Liver (tissue), 9 donors: ENCODE data around the gene EPS8. TPM values are rescaled to one million over a fixed set of nuclear protein-coding genes. Genes with fewer than 3 reads are reported as not detected.

Source experiments
- DNase-seq: peaks from one replicate; pipeline ENCODE4 v3.0.0-alpha.2; 2017; ENCODE audit warnings: low spot score
- H3K27ac ChIP-seq, 2 donors: one replicate each; pipeline ENCODE4 v1.7.0; 2013; ENCODE audit warnings: inconsistent platforms in 2 of 2, low read length in 2 of 2, control low read depth in 1 of 2, low read depth in 1 of 2, mild to moderate bottlenecking in 1 of 2
- H3K27me3 ChIP-seq, 4 donors: one replicate each; pipeline versions ENCODE4 v1.6.1 to v1.7.0; 2013; ENCODE audit warnings: low read length in 3 of 4, inconsistent platforms in 1 of 4, mild to moderate bottlenecking in 1 of 4, moderate library complexity in 1 of 4; ENCODE audit not compliant: control insufficient read depth in 4 of 4, insufficient read depth in 4 of 4
- H3K36me3 ChIP-seq, 4 donors: one replicate each; pipeline versions ENCODE4 v1.6.1 to v1.7.0; 2013; ENCODE audit warnings: low read length in 3 of 4, mild to moderate bottlenecking in 3 of 4, low read depth in 1 of 4, moderate library complexity in 1 of 4; ENCODE audit not compliant: control insufficient read depth in 4 of 4, insufficient read depth in 3 of 4
- H3K4me1 ChIP-seq, 4 donors: one replicate each; pipeline versions ENCODE4 v1.6.1 to v1.7.0; 2013; ENCODE audit warnings: low read length in 3 of 4, mild to moderate bottlenecking in 3 of 4, moderate library complexity in 1 of 4; ENCODE audit not compliant: control insufficient read depth in 4 of 4, insufficient read depth in 4 of 4
- H3K4me3 ChIP-seq, 3 donors: one replicate each; pipeline versions ENCODE4 v1.6.1 to v1.7.0; 2013; ENCODE audit warnings: low read length in 3 of 3, control low read depth in 1 of 3, low read depth in 1 of 3, mild to moderate bottlenecking in 1 of 3
- H3K9ac ChIP-seq, 2 donors: one replicate each; pipeline ENCODE4 v1.7.0; 2013; ENCODE audit warnings: low read length in 2 of 2, mild to moderate bottlenecking in 2 of 2, moderate library complexity in 2 of 2, control low read depth in 1 of 2, low read depth in 1 of 2
- H3K9me3 ChIP-seq, 4 donors: one replicate each; pipeline versions ENCODE4 v1.6.1 to v1.7.0; 2013; ENCODE audit warnings: low read length in 3 of 4; ENCODE audit not compliant: control insufficient read depth in 4 of 4
- ATF3 ChIP-seq: IDR thresholded peaks from 2 replicates; pipeline ENCODE4 v1.6.1; 2016; ENCODE audit warnings: antibody characterized with exemption
- EGR1 ChIP-seq, 2 donors: IDR thresholded peaks; 2 replicates each; pipeline ENCODE4 v1.6.1; 2016 to 2018; ENCODE audit warnings: antibody characterized with exemption in 2 of 2, low read depth in 2 of 2
- FOXA1 ChIP-seq: IDR thresholded peaks from 2 replicates; pipeline ENCODE4 v1.6.1; 2016; ENCODE audit warnings: antibody characterized with exemption
- FOXA2 ChIP-seq: IDR thresholded peaks from 2 replicates; pipeline ENCODE4 v1.6.1; 2016; ENCODE audit warnings: antibody characterized with exemption
- GABPA ChIP-seq, 2 donors: IDR thresholded peaks in 1 of 2; conservative IDR thresholded peaks in 1 of 2; 2 replicates each; pipeline ENCODE4 v1.6.1; 2016; ENCODE audit warnings: antibody characterized with exemption in 2 of 2, mild to moderate bottlenecking in 1 of 2, moderate library complexity in 1 of 2
- HNF4A ChIP-seq, 2 donors: conservative IDR thresholded peaks; 2 replicates each; pipeline ENCODE4 v1.6.1; 2016; ENCODE audit warnings: antibody characterized with exemption in 2 of 2, mild to moderate bottlenecking in 2 of 2
- HNF4G ChIP-seq: IDR thresholded peaks from 2 replicates; pipeline ENCODE4 v1.6.1; 2016; ENCODE audit warnings: antibody characterized with exemption
- JUND ChIP-seq, 2 donors: IDR thresholded peaks; 2 replicates each; pipeline ENCODE4 v1.6.1; 2016; ENCODE audit warnings: antibody characterized with exemption in 2 of 2
- NR2F2 ChIP-seq: IDR thresholded peaks from 2 replicates; pipeline ENCODE4 v1.6.1; 2016; ENCODE audit warnings: antibody characterized with exemption
- RAD21 ChIP-seq, 2 donors: IDR thresholded peaks; 2 replicates each; pipeline ENCODE4 v1.6.1; 2016; ENCODE audit warnings: antibody characterized with exemption in 2 of 2, mild to moderate bottlenecking in 2 of 2
- REST ChIP-seq: IDR thresholded peaks from 2 replicates; pipeline ENCODE4 v1.6.1; 2016; ENCODE audit warnings: antibody characterized with exemption, mild to moderate bottlenecking
- SP1 ChIP-seq: IDR thresholded peaks from 2 replicates; pipeline ENCODE4 v1.6.1; 2018; ENCODE audit warnings: antibody characterized with exemption, mild to moderate bottlenecking
- TAF1 ChIP-seq: conservative IDR thresholded peaks from 2 replicates; pipeline ENCODE4 v1.6.1; 2016; ENCODE audit warnings: antibody characterized with exemption, mild to moderate bottlenecking
- YY1 ChIP-seq: IDR thresholded peaks from 2 replicates; pipeline ENCODE4 v1.6.1; 2016; ENCODE audit warnings: antibody characterized with exemption, mild to moderate bottlenecking
- ZBTB33 ChIP-seq: IDR thresholded peaks from 2 replicates; pipeline ENCODE4 v1.6.1; 2016; ENCODE audit warnings: antibody characterized with exemption
- WGBS: extraction: QIAGEN DNeasy Blood & Tissue Kit; methylation state at CpG from one replicate; pipeline ENCODE4 v1.1.7; 2013; 5-methylcytosine and 5-hydroxymethylcytosine counted together
- polyA plus RNA-seq, 2 donors: library from polyadenylated mRNA; stranded (reverse) in 1 of 2; unstranded in 1 of 2; fragments of 200-250 nt in 1 of 2; fragments of >200 nt in 1 of 2; fragmentation: Nextera tagmentation in 1 of 2; extraction: Ambion mirVana in 1 of 2; gene quantifications; one replicate each; pipeline versions ENCODE4 v1.2.1 to v1.2.3, GENCODE V29; 2013 to 2015
- total RNA-seq, 2 donors: library from RNA; depleted of rRNA; stranded (reverse); fragments of >200 nt; gene quantifications; one replicate each; pipeline ENCODE4 v1.2.3, GENCODE V29; 2014
- TF ChIP-seq, protein P1 (sequence below): fragments of 150-350 bp; IDR thresholded peaks from 2 replicates; pipeline ENCODE4 v1.5.1; 2017; ENCODE audit warnings: improper control_type of control experiment, low read depth, low read length; ENCODE audit not compliant: missing input control
- TF ChIP-seq, protein P2 (sequence below): IDR thresholded peaks from 2 replicates; pipeline ENCODE4 v1.6.1; 2016; ENCODE audit warnings: antibody characterized with exemption
- donor health status: healthy.
- donor health status: healthy.
- donor health status: healthy.
- donor health status: healthy.
- donor health status: healthy.

The EPS8 gene
- total and polyA plus RNA-seq, 4 donors = 13.7 to 40.2 (median 15.0) TPM

DNA sequence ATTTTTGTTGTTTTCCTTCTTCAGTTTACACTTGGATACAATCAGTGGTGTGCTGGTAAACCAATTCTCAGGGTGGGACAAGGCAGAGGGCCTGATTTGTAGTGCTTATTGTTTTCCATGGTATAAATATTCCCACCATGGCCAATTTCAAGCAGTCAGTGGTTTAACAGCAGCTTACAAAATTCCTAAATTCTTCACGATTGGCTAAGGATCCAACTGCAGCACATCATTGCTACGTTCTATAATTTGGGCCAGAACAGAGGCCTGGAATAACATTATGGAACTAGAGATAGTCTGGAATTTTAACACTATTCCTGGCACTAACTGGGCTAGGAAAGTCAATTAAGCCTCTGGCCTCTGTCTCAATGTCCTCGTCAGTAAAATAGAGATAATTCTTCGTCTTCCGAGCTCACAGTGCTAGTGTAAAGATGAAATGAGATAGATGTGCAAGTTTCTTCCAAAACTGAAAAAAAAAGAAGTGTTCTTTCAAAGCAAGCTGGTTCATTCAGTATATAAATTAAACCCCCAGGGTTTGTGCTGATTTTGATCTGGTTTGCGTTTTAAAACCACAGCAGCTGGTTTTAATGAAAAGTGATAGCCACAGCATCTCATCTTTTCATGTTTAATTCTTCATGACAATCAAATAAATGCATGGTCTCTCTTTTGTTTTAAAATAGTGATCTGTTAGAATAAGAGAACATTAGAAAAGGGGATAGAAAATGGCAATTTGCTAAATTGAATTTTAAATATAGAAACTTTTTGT lies 104.1 kb downstream of the EPS8 start:
- Histone ChIP-seq H3K27me3 (no peaks in the 10 kb centered on the region), H3K9ac (no peak overlapping the region), H3K27ac (no peak overlapping the region), H3K36me3 (no peaks in the 10 kb centered on the region), H3K4me1 (peaks cover 8 to 21% (median 12%) of the 10 kb centered on the region in 4 donors), H3K9me3 (no peaks in the 10 kb centered on the region), H3K4me3 (no peak overlapping the region)
- WGBS = 86% methylated on average over 6 of the region's 6 CpGs
- DNase-seq = no peak
- TF ChIP-seq HNF4A (conservative IDR thresholded peaks at IDR 0.05) = no peak
- TF ChIP-seq REST = no peak
- no peak for TF ChIP-seq TAF1
- TF ChIP-seq FOXA1 = no peak
- TF ChIP-seq ZBTB33 = no peak
- TF ChIP-seq, protein P1, sequence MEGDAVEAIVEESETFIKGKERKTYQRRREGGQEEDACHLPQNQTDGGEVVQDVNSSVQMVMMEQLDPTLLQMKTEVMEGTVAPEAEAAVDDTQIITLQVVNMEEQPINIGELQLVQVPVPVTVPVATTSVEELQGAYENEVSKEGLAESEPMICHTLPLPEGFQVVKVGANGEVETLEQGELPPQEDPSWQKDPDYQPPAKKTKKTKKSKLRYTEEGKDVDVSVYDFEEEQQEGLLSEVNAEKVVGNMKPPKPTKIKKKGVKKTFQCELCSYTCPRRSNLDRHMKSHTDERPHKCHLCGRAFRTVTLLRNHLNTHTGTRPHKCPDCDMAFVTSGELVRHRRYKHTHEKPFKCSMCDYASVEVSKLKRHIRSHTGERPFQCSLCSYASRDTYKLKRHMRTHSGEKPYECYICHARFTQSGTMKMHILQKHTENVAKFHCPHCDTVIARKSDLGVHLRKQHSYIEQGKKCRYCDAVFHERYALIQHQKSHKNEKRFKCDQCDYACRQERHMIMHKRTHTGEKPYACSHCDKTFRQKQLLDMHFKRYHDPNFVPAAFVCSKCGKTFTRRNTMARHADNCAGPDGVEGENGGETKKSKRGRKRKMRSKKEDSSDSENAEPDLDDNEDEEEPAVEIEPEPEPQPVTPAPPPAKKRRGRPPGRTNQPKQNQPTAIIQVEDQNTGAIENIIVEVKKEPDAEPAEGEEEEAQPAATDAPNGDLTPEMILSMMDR = no peak
- no peak for TF ChIP-seq RAD21 (IDR thresholded peaks at IDR 0.05)
- no peak for TF ChIP-seq JUND (IDR thresholded peaks at IDR 0.05)
- TF ChIP-seq ATF3 = no peak
- TF ChIP-seq FOXA2 = no peak
- TF ChIP-seq GABPA (IDR thresholded peaks at IDR 0.05 in 1 of 2, conservative IDR thresholded peaks at IDR 0.05 in 1 of 2) = no peak
- TF ChIP-seq HNF4G = no peak
- TF ChIP-seq, protein P2, sequence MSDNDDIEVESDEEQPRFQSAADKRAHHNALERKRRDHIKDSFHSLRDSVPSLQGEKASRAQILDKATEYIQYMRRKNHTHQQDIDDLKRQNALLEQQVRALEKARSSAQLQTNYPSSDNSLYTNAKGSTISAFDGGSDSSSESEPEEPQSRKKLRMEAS = no peak
- TF ChIP-seq YY1 = no peak
- no peak for TF ChIP-seq EGR1 (IDR thresholded peaks at IDR 0.05; ENCODE audit: low read depth in 2 of 2)
- TF ChIP-seq SP1 = no peak
- TF ChIP-seq NR2F2 = no peak
